ENCODE results near the gene L3MBTL3. TPM values are rescaled to one million over a fixed set of nuclear protein-coding genes. Genes with fewer than 3 reads are reported as not detected.

L3MBTL3 gene
- total RNA-seq, 1 experiment from 2014 or later, result 14.3 TPM

DNA sequence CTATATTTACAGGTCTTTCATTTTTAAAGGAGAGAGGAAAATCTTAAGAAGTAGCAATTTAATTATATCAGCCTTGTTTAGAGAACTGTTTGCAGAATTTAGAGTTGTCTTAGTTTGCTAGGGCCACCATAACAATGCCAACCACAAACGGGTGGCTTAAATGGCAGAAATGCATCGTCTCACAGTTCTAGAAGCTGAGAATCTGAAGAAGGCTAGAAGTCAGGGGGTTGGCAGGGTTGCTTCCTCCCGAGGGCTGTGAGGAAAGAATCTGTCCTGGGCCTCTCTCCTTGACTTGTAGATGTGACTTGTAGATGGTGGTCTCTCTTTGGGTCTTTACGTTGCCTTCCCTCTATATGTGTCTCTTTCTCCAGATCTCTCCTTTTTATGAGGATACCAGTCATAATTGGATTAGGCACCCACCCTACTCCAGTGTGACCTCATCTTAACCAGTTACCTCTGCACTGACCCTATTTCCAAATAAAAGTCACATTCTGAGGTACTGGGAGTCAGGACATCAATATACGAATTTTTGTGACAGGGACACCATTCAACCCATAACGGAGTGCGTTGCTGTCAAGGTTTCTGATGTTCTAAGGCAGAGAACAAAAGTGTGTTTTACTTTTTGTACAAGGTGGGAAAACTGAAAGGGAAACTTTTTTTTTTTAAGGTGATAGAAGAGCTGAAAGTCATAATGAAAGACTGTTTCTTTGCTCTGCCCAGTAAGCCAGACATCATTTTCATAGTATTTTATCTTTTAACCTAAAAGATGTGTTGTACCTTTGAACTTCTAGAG is 119.9 kb downstream of the L3MBTL3 start:
- Mint-ChIP-seq H3K27me3 (ENCODE audit: insufficient read depth, unreplicated experiment) (no peaks in the 10 kb centered on the region), H3K27ac (ENCODE audit: unreplicated experiment) (no peak overlapping the region), H3K4me1 (ENCODE audit: low read depth, unreplicated experiment) (peaks cover 12% of the 10 kb centered on the region), H3K9me3 (ENCODE audit: unreplicated experiment) (no peaks in the 10 kb centered on the region), H3K36me3 (ENCODE audit: insufficient read depth, unreplicated experiment) (peaks cover 4% of the 10 kb centered on the region), H3K4me3 (ENCODE audit: unreplicated experiment) (no peak overlapping the region)
- TF ChIP-seq, protein P1, sequence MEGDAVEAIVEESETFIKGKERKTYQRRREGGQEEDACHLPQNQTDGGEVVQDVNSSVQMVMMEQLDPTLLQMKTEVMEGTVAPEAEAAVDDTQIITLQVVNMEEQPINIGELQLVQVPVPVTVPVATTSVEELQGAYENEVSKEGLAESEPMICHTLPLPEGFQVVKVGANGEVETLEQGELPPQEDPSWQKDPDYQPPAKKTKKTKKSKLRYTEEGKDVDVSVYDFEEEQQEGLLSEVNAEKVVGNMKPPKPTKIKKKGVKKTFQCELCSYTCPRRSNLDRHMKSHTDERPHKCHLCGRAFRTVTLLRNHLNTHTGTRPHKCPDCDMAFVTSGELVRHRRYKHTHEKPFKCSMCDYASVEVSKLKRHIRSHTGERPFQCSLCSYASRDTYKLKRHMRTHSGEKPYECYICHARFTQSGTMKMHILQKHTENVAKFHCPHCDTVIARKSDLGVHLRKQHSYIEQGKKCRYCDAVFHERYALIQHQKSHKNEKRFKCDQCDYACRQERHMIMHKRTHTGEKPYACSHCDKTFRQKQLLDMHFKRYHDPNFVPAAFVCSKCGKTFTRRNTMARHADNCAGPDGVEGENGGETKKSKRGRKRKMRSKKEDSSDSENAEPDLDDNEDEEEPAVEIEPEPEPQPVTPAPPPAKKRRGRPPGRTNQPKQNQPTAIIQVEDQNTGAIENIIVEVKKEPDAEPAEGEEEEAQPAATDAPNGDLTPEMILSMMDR (IDR thresholded peaks at IDR 0.05; ENCODE audit: insufficient read depth in 1 of 2, low read depth in 1 of 2, low read length in 1 of 2, severe bottlenecking in 1 of 2, unreplicated experiment in 1 of 2), result no peak
- no peaks in the 10 kb centered on the region for H3K9me3 ChIP-seq
- H3K36me3 ChIP-seq (ENCODE audit: control insufficient read depth, insufficient read depth, low read length), result no peaks in the 10 kb centered on the region
- no peak for DNase-seq
- intact Hi-C loops (cut with micrococcal nuclease; ENCODE audit: unreplicated experiment), result no loop called here
- peaks cover 17% of the 10 kb centered on the region for H3K4me1 ChIP-seq
- ChIA-PET POLR2A (no interaction called here), CTCF (no interaction called here)
- H3K27me3 ChIP-seq (replicated peaks; ENCODE audit: control insufficient read depth, insufficient read depth, low read length), result no peaks in the 10 kb centered on the region
- BruUV-seq (replicated peaks), result no TSS peak
- H3K4me3 ChIP-seq (ENCODE audit: low read depth, low read length), result no peak overlapping the region

DNA sequence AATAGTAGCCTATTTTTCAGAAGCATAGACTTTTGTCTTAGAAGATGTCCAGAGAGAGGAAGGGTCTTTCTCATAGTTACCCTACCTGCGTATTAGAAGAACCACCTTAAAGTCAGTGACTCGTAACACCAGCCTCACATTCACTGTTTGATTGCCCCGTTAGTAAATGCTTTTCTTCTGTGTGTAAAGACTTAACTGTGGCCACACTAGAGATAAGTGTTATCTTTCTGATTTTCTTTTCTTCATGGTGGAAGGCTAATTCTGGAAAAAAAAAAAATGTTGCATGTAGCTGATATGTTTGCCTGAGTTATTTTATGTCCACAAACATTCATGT is 120.5 kb downstream of the L3MBTL3 start:
- POLR2A ChIA-PET, result no interaction called here
- no peak overlapping the region for H3K4me3 ChIP-seq (ENCODE audit: low read depth, low read length)
- no peaks in the 10 kb centered on the region for H3K27me3 ChIP-seq (replicated peaks; ENCODE audit: control insufficient read depth, insufficient read depth, low read length)
- Mint-ChIP-seq H3K27me3 (ENCODE audit: insufficient read depth, unreplicated experiment) (no peaks in the 10 kb centered on the region), H3K27ac (ENCODE audit: unreplicated experiment) (no peak overlapping the region), H3K36me3 (ENCODE audit: insufficient read depth, unreplicated experiment) (peaks cover 4% of the 10 kb centered on the region), H3K4me1 (ENCODE audit: low read depth, unreplicated experiment) (peaks cover 12% of the 10 kb centered on the region), H3K4me3 (ENCODE audit: unreplicated experiment) (no peak overlapping the region), H3K9me3 (ENCODE audit: unreplicated experiment) (no peaks in the 10 kb centered on the region)
- intact Hi-C loops (cut with micrococcal nuclease; ENCODE audit: unreplicated experiment), result no loop called here
- DNase-seq, result peak in 1 of 2 experiments; percentile 15
- BruUV-seq (replicated peaks), result no TSS peak
- TF ChIP-seq, protein P1 (IDR thresholded peaks at IDR 0.05; ENCODE audit: insufficient read depth in 1 of 2, low read depth in 1 of 2, low read length in 1 of 2, severe bottlenecking in 1 of 2, unreplicated experiment in 1 of 2), result no peak
- H3K4me1 ChIP-seq, result peaks cover 17% of the 10 kb centered on the region
- H3K36me3 ChIP-seq (ENCODE audit: control insufficient read depth, insufficient read depth, low read length), result no peaks in the 10 kb centered on the region
- no peaks in the 10 kb centered on the region for H3K9me3 ChIP-seq
- CTCF ChIA-PET, result no interaction called here

DNA sequence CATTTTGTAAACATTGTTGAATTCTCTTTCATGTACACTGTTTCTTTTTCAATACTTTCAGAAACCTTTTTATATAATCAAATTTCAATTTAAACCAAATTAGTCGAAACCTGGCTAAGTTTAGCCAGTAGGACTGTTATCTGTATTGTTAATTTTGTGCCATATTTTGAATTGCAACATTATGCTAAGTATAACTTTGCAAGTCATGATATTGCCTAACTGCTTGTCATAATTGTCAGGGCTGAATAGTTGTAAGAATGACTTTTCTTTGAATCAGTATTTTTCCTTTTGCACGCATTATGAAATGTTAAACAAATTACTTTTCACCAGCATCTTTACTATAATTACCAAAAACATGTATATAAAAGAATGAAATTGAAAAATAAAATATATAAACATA is 121.7 kb downstream of the L3MBTL3 start:
- no peak overlapping the region for H3K4me3 Mint-ChIP-seq (ENCODE audit: unreplicated experiment)
- Histone ChIP-seq H3K27me3 (replicated peaks; ENCODE audit: control insufficient read depth, insufficient read depth, low read length) (no peaks in the 10 kb centered on the region), H3K4me3 (ENCODE audit: low read depth, low read length) (no peak overlapping the region), H3K4me1 (peaks cover 17% of the 10 kb centered on the region), H3K9me3 (no peaks in the 10 kb centered on the region), H3K36me3 (ENCODE audit: control insufficient read depth, insufficient read depth, low read length) (no peaks in the 10 kb centered on the region)
- H3K36me3 Mint-ChIP-seq (ENCODE audit: insufficient read depth, unreplicated experiment), result peaks cover 4% of the 10 kb centered on the region
- BruUV-seq (replicated peaks), result no TSS peak
- no peaks in the 10 kb centered on the region for H3K27me3 Mint-ChIP-seq (ENCODE audit: insufficient read depth, unreplicated experiment)
- intact Hi-C loops (cut with micrococcal nuclease; ENCODE audit: unreplicated experiment), result no loop called here
- peaks cover 12% of the 10 kb centered on the region for H3K4me1 Mint-ChIP-seq (ENCODE audit: low read depth, unreplicated experiment)
- ChIA-PET CTCF (no interaction called here), POLR2A (no interaction called here)
- TF ChIP-seq, protein P1 (IDR thresholded peaks at IDR 0.05; ENCODE audit: insufficient read depth in 1 of 2, low read depth in 1 of 2, low read length in 1 of 2, severe bottlenecking in 1 of 2, unreplicated experiment in 1 of 2), result no peak
- no peak for DNase-seq
- H3K9me3 Mint-ChIP-seq (ENCODE audit: unreplicated experiment), result no peaks in the 10 kb centered on the region
- H3K27ac Mint-ChIP-seq (ENCODE audit: unreplicated experiment), result no peak overlapping the region

All from Caco-2 (cell line).